Bronchial epithelial cell (primary cell): ENCODE data around the gene MRPL48. TPM values are rescaled to one million over a fixed set of nuclear protein-coding genes. Genes with fewer than 3 reads are reported as not detected.

Experiments used
- DNase-seq: peaks from one replicate; pipeline ENCODE4 v3.0.0-alpha.2; 2010; ENCODE audit warnings: low read depth
- FAIRE-seq: peaks from 2 replicates; lab custom pipeline; 2011; peaks lifted over from hg19 to GRCh38; lab: Jason Lieb, UNC
- H3K27me3 ChIP-seq: 2 replicates; pipeline ENCODE4 v1.5.1; 2011; ENCODE audit warnings: low read length; ENCODE audit not compliant: control insufficient read depth, insufficient read depth
- H3K36me3 ChIP-seq: 2 replicates; pipeline ENCODE4 v1.5.1; 2011; ENCODE audit warnings: low read length; ENCODE audit not compliant: control insufficient read depth, insufficient read depth
- H3K4me3 ChIP-seq: 2 replicates; pipeline ENCODE4 v1.5.1; 2011; ENCODE audit warnings: mild to moderate bottlenecking, low read depth, low read length, control low read depth
- CTCF ChIP-seq: IDR thresholded peaks from 2 replicates; pipeline ENCODE4 v1.5.1; 2011; ENCODE audit warnings: mild to moderate bottlenecking, moderate library complexity, low read length, control low read depth, inconsistent platforms; ENCODE audit not compliant: insufficient read depth, severe bottlenecking
- total RNA-seq: library from RNA; depleted of rRNA; stranded (reverse); fragments of >200 nt; gene quantifications from 2 replicates; pipeline ENCODE4 v1.2.1, GENCODE V29; 2014

The MRPL48 gene
- total RNA-seq, 1 donor from 2014 or later = 37.1 TPM

GRCh38 chr11:73818846-73819245, 31.2 kb downstream of the MRPL48 start:
- no peaks in the 10 kb centered on the region for H3K27me3 ChIP-seq
- FAIRE-seq (no peak), DNase-seq (peak; percentile 18)
- no peaks in the 10 kb centered on the region for H3K36me3 ChIP-seq
- TF ChIP-seq CTCF = no peak
- no peak overlapping the region for H3K4me3 ChIP-seq

- DNase-seq = no peak
- H3K4me3 ChIP-seq = no peak overlapping the region
- FAIRE-seq = no peak
- H3K36me3 ChIP-seq = peaks cover 3% of the 10 kb centered on the region
- TF ChIP-seq CTCF = no peak
- no peaks in the 10 kb centered on the region for H3K27me3 ChIP-seq
Measured at GRCh38 chr11:73830261-73830660, 42.6 kb downstream of the MRPL48 start.

- H3K4me3 ChIP-seq = no peak overlapping the region
- no peak for TF ChIP-seq CTCF
- FAIRE-seq (no peak), DNase-seq (peak; percentile 5)
- H3K36me3 ChIP-seq = peaks cover 1% of the 10 kb centered on the region
- no peaks in the 10 kb centered on the region for H3K27me3 ChIP-seq
Measured at GRCh38 chr11:73833067-73833466, 45.4 kb downstream of the MRPL48 start.

- no peak for TF ChIP-seq CTCF
- DNase-seq (no peak), FAIRE-seq (no peak)
- H3K36me3 ChIP-seq = no peaks in the 10 kb centered on the region
- no peak overlapping the region for H3K4me3 ChIP-seq
- no peaks in the 10 kb centered on the region for H3K27me3 ChIP-seq
Measured at GRCh38 chr11:73838443-73839122, 50.9 kb downstream of the MRPL48 start.

GRCh38 chr11:73839123-73839457, 51.4 kb downstream of the MRPL48 start:
- no peaks in the 10 kb centered on the region for H3K27me3 ChIP-seq

More at GRCh38 chr11:73839123-73839457, 51.4 kb downstream of the MRPL48 start:
- DNase-seq (no peak), FAIRE-seq (no peak)
- Histone ChIP-seq H3K4me3 (no peak overlapping the region), H3K36me3 (no peaks in the 10 kb centered on the region)
- no peak for TF ChIP-seq CTCF
